Hematopoietic multipotent progenitor cell treated with erythropoietin and hydrocortisone succinate and interleukin-3 and kit ligand, for 15 days (in vitro differentiated cells): ENCODE measurements around the gene GOLIM4.
"Not testable (repeated sequence)": the region's sequence is repeated elsewhere in the genome, so short reads cannot be mapped to it uniquely, and the experiment has no call there.

ENCODE experiments used
- DNase-seq: peaks from one replicate; pipeline ENCODE4 v3.0.0-alpha.2; 2015; ENCODE audit warnings: low spot score

GOLIM4 gene

DNA sequence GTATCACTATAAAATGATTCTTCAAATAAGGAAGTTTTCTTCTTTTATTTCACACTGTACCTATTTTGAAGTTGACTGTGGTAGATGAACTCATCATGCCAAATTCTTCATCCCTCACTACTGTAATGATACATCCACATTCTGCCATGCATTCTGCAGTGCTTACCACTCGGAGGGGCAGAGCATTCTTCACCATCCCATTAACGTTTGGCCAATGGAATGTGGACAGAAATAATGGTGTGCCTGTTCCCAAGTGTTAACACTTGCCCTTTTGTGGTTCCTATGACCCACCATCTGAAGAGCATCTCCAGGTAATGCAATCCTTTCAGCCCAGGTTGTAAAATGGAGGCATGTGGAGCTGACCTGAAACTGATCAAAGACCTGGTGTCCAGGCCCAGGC is 18.6 kb downstream of the GOLIM4 start:
- no peak for DNase-seq

DNA sequence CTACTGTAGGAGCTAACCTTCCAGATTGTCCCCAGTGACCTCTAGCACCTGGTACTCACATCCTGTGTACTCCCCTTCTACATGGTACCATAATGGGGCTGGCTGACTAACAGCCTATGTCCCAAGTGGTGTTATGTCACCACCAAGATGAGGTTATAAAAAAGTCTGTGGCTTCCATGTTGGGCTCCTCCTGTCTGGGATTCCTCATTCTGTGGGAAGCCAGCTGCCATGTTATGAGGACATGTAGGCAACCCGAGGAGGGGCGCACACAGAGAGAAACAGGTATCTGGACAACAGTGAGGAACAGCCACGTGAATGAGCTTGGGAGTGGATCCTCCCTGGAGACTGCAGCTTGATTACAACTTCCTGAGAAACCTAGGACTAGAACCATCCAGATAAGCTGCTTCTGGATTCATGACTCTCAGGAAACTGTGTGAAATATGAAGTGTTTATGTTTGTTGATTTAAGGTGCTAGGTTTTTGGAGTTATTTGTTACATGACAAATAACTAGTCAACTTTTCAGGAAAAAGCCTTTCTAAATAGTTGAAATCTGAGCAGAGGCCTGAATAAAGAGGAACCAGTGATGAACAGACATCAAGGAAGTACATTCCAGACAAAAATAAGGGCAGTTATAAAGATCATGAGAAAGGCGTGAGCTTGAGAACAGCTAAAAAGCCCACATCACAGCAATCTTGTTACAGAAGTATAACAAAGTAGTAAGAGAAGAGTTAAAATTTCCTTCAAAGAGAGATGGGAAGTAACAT is 21.7 kb downstream of the GOLIM4 start:
- DNase-seq = no peak

GRCh38 chr3:168072323-168072650 is 23.4 kb downstream of the GOLIM4 start:
- DNase-seq = no peak

- DNase-seq = no peak
These were observed 24.0 kb downstream of the GOLIM4 start for GRCh38 chr3:168071591-168072322.

- no peak for DNase-seq
These were observed 24.8 kb downstream of the GOLIM4 start for GRCh38 chr3:168070919-168071318.

DNA sequence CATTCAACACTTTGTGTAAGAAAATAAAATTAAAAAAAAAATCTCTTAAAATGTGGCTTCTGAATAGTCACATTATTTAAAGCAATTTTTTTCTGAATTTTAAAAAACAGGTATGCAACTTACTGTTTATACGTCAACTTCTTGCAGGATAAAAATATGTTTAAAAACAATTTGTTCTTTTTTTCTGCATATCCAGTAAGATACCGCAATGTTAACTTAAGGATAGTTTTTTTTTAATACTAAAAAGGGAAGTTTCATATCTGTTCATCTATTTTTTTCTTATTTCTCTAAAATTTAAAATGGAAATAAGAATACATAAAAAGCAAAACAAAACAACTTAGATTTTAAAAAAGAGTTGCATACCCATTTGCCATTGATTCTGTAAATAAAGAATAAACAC is 27.4 kb downstream of the GOLIM4 start:
- no peak for DNase-seq

DNA sequence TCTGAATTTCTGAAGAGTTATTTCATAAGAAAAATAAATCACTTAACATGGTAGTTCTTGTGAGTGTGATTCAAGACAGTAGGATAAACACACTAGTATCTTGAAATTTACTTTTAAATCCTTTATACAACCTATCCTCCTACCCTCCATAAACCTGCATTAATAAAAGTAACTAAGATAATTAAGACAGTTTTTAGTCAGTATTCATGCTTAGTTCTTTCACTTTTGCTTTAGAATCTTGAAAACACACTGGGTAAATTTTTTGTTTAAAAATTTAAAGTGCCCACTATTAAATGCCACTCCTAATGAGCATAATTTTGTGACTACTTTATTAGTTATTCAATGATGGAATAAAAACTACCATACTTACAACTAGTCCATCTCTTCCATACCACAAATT is 28.8 kb downstream of the GOLIM4 start:
- DNase-seq = no peak

GRCh38 chr3:168065569-168065968 is 30.2 kb downstream of the GOLIM4 start:
- no peak for DNase-seq

GRCh38 chr3:168063122-168063521 is 32.6 kb downstream of the GOLIM4 start:
- DNase-seq = no peak

DNA sequence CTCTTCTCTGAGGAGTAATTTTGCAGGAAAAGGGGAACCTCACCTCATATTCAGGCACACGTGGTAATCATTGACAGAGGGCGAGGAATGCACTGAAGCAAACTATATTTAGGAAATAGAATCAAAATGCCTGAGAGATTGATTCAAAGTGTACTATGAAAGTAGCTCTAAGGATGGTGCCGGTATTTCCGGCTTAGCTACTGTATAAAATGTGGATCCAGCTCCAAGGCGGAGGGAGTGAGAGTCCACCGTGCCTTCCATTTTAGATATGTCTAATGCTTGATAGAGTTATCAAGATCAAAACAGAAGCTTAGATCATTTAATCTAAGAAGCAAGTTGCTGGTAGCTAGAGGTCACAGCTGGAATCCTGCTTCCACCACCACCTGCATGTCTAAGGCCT is 33.0 kb downstream of the GOLIM4 start:
- DNase-seq = no peak

DNA sequence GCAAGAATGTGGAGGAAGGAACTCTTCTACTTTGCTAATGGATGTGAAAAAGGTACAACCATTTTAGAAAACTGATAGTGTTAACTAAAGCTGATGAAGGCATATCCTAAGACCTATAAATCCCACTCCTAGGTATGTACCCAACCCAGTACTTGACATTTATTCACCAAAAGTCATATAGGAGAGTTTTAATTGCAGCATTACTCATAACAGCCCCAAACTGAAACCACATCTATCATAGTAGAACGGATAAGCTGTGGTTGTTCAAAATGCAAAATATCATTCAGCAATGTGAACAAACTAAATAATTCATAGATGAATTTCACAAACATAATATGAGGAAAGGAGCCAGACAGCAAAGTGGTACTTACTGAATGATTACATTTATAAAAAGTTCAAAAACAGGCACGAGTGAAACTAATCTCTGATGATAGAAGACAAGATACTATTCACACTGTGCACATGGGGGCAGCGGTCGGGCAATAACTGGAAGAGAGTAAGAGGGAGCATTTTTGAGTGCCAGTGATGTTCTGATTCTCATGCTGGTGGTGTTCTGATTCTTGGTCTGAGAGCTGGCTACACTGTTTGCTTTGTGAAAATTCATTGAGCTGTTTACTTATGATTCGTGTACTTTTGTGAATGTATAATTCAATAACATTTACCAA is 34.3 kb downstream of the GOLIM4 start:
- DNase-seq = no peak

GRCh38 chr3:168060317-168060716 is 35.4 kb downstream of the GOLIM4 start:
- no peak for DNase-seq

DNA sequence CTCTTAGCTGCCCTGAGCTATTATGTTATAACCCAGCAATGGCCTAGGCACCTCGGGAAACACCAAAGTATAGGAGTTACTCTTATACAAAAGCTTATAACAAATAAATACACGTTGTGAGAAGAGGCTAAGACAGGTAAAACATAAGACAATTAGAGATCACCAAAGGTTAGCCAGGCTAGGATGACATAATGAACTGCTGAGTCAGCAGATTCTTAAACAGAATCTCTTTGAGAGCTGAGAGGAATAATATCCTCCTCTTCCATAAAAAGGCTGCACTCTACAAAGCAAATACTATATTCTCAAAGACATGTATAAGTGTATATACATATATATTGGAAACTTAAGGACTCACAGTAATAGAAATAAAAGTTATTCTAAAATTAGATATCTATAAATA is 37.2 kb downstream of the GOLIM4 start:
- no peak for DNase-seq

GRCh38 chr3:168056398-168057230 is 39.1 kb downstream of the GOLIM4 start:
- not testable (repeated sequence) for DNase-seq

DNA sequence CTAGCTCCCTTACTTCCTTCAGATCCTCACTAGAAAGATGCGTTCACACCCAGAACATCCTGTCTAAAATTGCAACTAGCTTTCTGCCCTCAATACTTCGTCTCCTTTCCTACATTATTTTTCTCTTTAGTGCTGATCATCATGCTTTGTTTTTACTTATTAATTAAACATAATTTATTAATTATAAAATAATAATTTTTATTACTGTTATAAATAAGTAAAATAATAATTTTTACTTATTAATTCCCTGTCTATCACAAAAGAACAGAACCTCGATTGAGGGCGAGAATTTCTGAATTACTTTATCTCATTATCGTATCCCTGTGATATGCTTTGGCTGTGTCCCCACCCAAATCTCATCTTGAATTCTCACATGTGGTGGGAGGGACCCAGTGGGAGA is 41.3 kb downstream of the GOLIM4 start:
- no peak for DNase-seq

DNA sequence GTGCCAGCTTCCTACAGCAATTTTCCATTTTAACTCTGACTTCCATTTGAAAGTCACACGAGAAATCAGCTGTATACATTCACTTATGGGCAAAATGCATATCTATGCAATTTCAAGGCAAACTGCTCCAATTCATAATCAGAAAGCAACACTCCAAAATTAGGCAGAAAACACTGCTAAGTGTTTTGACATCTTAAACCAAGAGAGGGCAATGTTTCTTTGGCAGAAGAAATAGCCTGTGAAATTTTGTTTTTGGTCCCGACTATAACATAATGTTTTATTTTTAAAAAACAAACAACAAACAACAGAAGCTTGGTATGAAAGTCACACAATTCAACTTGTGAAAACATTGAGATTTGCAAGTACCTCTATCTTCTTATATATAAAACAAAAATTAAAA is 42.6 kb downstream of the GOLIM4 start:
- DNase-seq = no peak

GRCh38 chr3:168052515-168052914 is 43.2 kb downstream of the GOLIM4 start:
- no peak for DNase-seq

DNA sequence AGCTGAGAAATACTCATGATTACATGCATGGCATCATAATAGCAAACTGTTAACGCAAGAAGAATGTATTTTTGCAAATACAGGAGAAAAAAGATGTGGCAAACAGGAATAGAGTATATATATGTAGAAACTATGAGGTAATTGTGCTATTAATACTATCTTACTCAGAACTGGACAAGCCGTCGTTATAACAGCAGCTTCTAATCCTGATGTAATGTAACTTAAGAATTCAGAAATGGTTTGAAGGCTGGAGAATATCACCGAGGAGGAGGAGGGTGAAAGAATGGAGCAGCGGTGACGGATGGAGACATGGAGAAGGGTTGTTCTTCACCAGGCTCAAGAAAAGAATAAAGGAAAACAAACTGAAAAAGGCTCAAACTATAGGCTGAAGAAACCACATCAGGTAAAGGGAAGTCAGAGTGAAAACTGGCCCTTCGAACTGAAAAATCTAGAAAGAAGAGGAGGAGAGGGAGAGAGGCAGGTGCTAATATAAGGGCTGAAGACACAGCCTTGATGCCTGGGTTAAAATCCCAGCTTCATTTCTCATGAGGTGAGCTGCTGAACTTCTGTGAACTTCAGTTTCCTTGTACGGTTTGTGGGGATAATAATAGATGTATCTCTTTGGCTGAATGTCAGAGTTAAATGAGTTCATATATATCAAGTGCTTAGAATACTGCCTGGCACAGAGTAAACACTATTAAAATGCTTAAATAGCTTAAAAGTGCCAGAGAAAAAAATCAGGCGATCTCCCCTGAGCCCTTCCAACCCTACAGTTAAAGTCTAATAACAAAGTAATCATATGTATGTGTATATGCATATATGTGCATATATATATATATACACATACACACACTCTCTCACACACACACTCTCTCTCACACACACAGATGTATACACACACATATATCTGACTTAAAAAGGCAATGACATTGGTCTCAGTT is 43.9 kb downstream of the GOLIM4 start:
- no peak for DNase-seq

GRCh38 chr3:168051070-168051469 is 44.7 kb downstream of the GOLIM4 start:
- no peak for DNase-seq

GRCh38 chr3:168049367-168049974 is 46.3 kb downstream of the GOLIM4 start:
- DNase-seq = no peak
